SU-DHL-6 (cell line): ENCODE results near the gene UPF3A.

Source experiments
- CTCF ChIP-seq: fragments of 200-600 bp; sonication (generic); IDR thresholded peaks from one replicate; pipeline ENCODE4 v1.5.1; 2017; ENCODE audit warnings: antibody characterized with exemption, mild to moderate bottlenecking, low read length, moderate library complexity; ENCODE audit not compliant: insufficient read depth, poor library complexity, severe bottlenecking
- EZH2phosphoT487 ChIP-seq: fragments of 200-600 bp; sonication (generic), shearing (Covaris generic); conservative IDR thresholded peaks from 2 replicates; pipeline ENCODE4 v1.6.1; 2018; ENCODE audit warnings: mild to moderate bottlenecking, antibody characterized with exemption, low read length, moderate library complexity, mixed read lengths

GRCh38 chr13:114334305-114335053 lies 53.1 kb downstream of the UPF3A start:
- TF ChIP-seq CTCF (no peak), EZH2phosphoT487 (no peak)
